HEK293 (cell line): ENCODE data around the gene TKTL2.

ENCODE experiments used
- FEZF1 ChIP-seq: fragments of 450-650 bp; formaldehyde crosslinking; IDR thresholded peaks from 2 replicates; pipeline ENCODE4 v1.5.1; 2016; ENCODE audit warnings: missing biosample characterization, missing genetic modification characterization
- MYNN ChIP-seq: fragments of 450-650 bp; formaldehyde crosslinking; IDR thresholded peaks from 2 replicates; pipeline ENCODE4 v1.5.1; 2016; ENCODE audit warnings: missing biosample characterization, missing genetic modification characterization, borderline replicate concordance
- REPIN1 ChIP-seq: fragments of 450-650 bp; formaldehyde crosslinking; IDR thresholded peaks from 2 replicates; pipeline ENCODE4 v1.5.1; 2017; ENCODE audit warnings: missing biosample characterization, missing genetic modification characterization, low read depth
- YY1 ChIP-seq: fragments of 450-650 bp; formaldehyde crosslinking; IDR thresholded peaks from 2 replicates; pipeline ENCODE4 v1.5.1; 2018; ENCODE audit warnings: missing biosample characterization, missing genetic modification characterization
- ZBTB21 ChIP-seq: fragments of 450-650 bp; formaldehyde crosslinking; IDR thresholded peaks from 2 replicates; pipeline ENCODE4 v1.5.1; 2017; ENCODE audit warnings: missing biosample characterization, missing genetic modification characterization
- ZBTB8A ChIP-seq: fragments of 450-650 bp; formaldehyde crosslinking; IDR thresholded peaks from 2 replicates; pipeline ENCODE4 v1.5.1; 2016; ENCODE audit warnings: missing biosample characterization, missing genetic modification characterization
- ZFHX2 ChIP-seq: fragments of 450-650 bp; formaldehyde crosslinking; conservative IDR thresholded peaks from 2 replicates; pipeline ENCODE4 v1.5.1; 2016; ENCODE audit warnings: missing biosample characterization, missing genetic modification characterization
- ZFP37 ChIP-seq: fragments of 450-650 bp; formaldehyde crosslinking; IDR thresholded peaks from 2 replicates; pipeline ENCODE4 v1.5.1; 2016; ENCODE audit warnings: missing biosample characterization, missing genetic modification characterization
- ZNF2 ChIP-seq: fragments of 450-650 bp; formaldehyde crosslinking; IDR thresholded peaks from 2 replicates; pipeline ENCODE4 v1.5.1; 2016; ENCODE audit warnings: missing biosample characterization, missing genetic modification characterization
- ZNF830 ChIP-seq: fragments of 450-650 bp; IDR thresholded peaks from 2 replicates; pipeline ENCODE4 v1.5.0; 2018; ENCODE audit warnings: missing biosample characterization, missing genetic modification characterization, low read depth, mild to moderate bottlenecking, moderate library complexity
- TF ChIP-seq, protein P1 (sequence below): fragments of 450-650 bp; formaldehyde crosslinking; IDR thresholded peaks from 2 replicates; pipeline ENCODE4 v1.5.1; 2016; ENCODE audit warnings: missing biosample characterization, missing genetic modification characterization
- TF ChIP-seq, protein P2 (sequence below): fragments of 450-650 bp; formaldehyde crosslinking; IDR thresholded peaks from 2 replicates; pipeline ENCODE4 v1.5.1; 2016; ENCODE audit warnings: missing biosample characterization, missing genetic modification characterization
- TF ChIP-seq, protein P3 (sequence below): fragments of 450-650 bp; formaldehyde crosslinking; IDR thresholded peaks from 2 replicates; pipeline ENCODE4 v1.5.1; 2016; ENCODE audit warnings: missing biosample characterization, missing genetic modification characterization
- TF ChIP-seq, protein P4 (sequence below): fragments of 450-650 bp; formaldehyde crosslinking; IDR thresholded peaks from 2 replicates; pipeline ENCODE4 v1.5.1; 2016; ENCODE audit warnings: missing biosample characterization, missing genetic modification characterization

DNA sequence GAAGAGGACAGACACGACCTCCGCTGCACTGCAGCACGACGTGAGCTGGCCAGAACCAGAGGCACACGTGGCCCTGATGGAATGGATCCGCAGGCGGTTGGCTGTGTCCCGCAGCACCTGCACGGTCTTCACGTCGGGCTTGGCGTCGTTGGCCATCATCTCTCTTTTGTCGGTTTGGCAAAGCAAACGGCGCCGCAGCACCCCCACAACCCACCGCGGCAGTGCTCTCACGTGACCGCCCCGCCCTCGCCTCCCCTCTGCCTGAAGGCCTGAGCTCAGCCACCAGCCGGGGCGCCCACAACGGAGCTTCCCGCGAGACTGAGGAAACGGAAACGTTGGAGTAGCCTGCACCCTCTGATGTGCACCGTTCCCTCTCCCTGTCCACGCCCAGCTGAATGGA, at the start of gene TKTL2:
- TF ChIP-seq ZNF2 (tag by site-specific recombination) (no peak), ZBTB8A (tag by site-specific recombination) (no peak), ZFP37 (tag by site-specific recombination) (no peak), ZBTB21 (no peak), FEZF1 (tag by site-specific recombination) (no peak), REPIN1 (tag by site-specific recombination) (no peak), MYNN (tag by site-specific recombination) (no peak), ZFHX2 (tag by site-specific recombination) (no peak), ZNF830 (tag by site-specific recombination) (no peak), YY1 (tag by site-specific recombination) (no peak)
- TF ChIP-seq, protein P1, sequence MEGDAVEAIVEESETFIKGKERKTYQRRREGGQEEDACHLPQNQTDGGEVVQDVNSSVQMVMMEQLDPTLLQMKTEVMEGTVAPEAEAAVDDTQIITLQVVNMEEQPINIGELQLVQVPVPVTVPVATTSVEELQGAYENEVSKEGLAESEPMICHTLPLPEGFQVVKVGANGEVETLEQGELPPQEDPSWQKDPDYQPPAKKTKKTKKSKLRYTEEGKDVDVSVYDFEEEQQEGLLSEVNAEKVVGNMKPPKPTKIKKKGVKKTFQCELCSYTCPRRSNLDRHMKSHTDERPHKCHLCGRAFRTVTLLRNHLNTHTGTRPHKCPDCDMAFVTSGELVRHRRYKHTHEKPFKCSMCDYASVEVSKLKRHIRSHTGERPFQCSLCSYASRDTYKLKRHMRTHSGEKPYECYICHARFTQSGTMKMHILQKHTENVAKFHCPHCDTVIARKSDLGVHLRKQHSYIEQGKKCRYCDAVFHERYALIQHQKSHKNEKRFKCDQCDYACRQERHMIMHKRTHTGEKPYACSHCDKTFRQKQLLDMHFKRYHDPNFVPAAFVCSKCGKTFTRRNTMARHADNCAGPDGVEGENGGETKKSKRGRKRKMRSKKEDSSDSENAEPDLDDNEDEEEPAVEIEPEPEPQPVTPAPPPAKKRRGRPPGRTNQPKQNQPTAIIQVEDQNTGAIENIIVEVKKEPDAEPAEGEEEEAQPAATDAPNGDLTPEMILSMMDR (tag by site-specific recombination) = no peak
- TF ChIP-seq, protein P2, sequence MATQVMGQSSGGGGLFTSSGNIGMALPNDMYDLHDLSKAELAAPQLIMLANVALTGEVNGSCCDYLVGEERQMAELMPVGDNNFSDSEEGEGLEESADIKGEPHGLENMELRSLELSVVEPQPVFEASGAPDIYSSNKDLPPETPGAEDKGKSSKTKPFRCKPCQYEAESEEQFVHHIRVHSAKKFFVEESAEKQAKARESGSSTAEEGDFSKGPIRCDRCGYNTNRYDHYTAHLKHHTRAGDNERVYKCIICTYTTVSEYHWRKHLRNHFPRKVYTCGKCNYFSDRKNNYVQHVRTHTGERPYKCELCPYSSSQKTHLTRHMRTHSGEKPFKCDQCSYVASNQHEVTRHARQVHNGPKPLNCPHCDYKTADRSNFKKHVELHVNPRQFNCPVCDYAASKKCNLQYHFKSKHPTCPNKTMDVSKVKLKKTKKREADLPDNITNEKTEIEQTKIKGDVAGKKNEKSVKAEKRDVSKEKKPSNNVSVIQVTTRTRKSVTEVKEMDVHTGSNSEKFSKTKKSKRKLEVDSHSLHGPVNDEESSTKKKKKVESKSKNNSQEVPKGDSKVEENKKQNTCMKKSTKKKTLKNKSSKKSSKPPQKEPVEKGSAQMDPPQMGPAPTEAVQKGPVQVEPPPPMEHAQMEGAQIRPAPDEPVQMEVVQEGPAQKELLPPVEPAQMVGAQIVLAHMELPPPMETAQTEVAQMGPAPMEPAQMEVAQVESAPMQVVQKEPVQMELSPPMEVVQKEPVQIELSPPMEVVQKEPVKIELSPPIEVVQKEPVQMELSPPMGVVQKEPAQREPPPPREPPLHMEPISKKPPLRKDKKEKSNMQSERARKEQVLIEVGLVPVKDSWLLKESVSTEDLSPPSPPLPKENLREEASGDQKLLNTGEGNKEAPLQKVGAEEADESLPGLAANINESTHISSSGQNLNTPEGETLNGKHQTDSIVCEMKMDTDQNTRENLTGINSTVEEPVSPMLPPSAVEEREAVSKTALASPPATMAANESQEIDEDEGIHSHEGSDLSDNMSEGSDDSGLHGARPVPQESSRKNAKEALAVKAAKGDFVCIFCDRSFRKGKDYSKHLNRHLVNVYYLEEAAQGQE (tag by site-specific recombination) = no peak
- TF ChIP-seq, protein P3, sequence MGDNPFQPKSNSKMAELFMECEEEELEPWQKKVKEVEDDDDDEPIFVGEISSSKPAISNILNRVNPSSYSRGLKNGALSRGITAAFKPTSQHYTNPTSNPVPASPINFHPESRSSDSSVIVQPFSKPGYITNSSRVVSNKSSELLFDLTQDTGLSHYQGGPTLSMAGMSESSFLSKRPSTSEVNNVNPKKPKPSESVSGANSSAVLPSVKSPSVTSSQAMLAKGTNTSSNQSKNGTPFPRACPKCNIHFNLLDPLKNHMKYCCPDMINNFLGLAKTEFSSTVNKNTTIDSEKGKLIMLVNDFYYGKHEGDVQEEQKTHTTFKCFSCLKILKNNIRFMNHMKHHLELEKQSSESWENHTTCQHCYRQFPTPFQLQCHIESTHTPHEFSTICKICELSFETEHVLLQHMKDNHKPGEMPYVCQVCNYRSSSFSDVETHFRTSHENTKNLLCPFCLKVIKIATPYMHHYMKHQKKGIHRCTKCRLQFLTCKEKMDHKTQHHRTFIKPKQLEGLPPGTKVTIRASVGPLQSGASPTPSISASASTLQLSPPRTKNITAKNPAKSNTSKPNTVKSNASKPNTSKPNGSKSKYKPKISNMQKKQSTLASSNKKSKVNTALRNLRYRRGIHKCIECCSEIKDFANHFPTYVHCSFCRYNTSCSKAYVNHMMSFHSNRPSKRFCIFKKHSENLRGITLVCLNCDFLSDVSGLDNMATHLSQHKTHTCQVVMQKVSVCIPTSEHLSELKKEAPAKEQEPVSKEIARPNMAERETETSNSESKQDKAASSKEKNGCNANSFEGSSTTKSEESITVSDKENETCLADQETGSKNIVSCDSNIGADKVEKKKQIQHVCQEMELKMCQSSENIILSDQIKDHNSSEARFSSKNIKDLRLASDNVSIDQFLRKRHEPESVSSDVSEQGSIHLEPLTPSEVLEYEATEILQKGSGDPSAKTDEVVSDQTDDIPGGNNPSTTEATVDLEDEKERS (tag by site-specific recombination) = no peak
- TF ChIP-seq, protein P4, sequence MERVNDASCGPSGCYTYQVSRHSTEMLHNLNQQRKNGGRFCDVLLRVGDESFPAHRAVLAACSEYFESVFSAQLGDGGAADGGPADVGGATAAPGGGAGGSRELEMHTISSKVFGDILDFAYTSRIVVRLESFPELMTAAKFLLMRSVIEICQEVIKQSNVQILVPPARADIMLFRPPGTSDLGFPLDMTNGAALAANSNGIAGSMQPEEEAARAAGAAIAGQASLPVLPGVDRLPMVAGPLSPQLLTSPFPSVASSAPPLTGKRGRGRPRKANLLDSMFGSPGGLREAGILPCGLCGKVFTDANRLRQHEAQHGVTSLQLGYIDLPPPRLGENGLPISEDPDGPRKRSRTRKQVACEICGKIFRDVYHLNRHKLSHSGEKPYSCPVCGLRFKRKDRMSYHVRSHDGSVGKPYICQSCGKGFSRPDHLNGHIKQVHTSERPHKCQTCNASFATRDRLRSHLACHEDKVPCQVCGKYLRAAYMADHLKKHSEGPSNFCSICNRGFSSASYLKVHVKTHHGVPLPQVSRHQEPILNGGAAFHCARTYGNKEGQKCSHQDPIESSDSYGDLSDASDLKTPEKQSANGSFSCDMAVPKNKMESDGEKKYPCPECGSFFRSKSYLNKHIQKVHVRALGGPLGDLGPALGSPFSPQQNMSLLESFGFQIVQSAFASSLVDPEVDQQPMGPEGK (tag by site-specific recombination) = no peak
